Measurements from ENCODE around the gene TREH. TPM values are rescaled to one million over a fixed set of nuclear protein-coding genes. Genes with fewer than 3 reads are reported as not detected.

The TREH gene
- total RNA-seq, 1 experiment from 2014 or later = 0.21 TPM

DNA sequence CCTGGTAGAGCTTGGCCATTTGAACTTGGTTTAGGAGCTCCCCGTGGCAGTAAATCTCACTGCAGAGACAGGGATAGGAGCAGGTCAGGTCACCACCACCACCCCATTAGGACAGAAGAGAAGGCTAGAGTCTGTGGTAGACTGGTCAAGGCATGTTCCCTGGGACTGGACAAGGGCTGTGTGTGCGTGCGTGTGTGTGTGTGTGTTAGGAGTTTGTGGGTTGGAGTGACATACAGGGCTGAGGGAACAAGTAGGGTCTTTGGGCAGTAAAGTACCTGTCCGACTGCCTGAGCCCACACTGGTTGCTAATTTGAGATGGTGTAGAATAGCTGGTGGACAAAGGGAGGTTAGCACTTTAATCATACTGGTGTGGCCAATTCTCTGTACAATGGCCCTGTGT is 16.1 kb downstream of the TREH start:
- Mint-ChIP-seq H3K36me3 (ENCODE audit: insufficient read depth, unreplicated experiment) (peaks cover 5% of the 10 kb centered on the region), H3K27me3 (ENCODE audit: unreplicated experiment) (no peaks in the 10 kb centered on the region), H3K4me3 (ENCODE audit: low read depth, unreplicated experiment) (no peak overlapping the region), H3K9me3 (ENCODE audit: low read depth, unreplicated experiment) (no peaks in the 10 kb centered on the region), H3K4me1 (ENCODE audit: low read depth, unreplicated experiment) (no peaks in the 10 kb centered on the region), H3K27ac (ENCODE audit: unreplicated experiment) (no peak overlapping the region)
- CTCF ChIA-PET = no interaction called here
- TF ChIP-seq, protein P1, sequence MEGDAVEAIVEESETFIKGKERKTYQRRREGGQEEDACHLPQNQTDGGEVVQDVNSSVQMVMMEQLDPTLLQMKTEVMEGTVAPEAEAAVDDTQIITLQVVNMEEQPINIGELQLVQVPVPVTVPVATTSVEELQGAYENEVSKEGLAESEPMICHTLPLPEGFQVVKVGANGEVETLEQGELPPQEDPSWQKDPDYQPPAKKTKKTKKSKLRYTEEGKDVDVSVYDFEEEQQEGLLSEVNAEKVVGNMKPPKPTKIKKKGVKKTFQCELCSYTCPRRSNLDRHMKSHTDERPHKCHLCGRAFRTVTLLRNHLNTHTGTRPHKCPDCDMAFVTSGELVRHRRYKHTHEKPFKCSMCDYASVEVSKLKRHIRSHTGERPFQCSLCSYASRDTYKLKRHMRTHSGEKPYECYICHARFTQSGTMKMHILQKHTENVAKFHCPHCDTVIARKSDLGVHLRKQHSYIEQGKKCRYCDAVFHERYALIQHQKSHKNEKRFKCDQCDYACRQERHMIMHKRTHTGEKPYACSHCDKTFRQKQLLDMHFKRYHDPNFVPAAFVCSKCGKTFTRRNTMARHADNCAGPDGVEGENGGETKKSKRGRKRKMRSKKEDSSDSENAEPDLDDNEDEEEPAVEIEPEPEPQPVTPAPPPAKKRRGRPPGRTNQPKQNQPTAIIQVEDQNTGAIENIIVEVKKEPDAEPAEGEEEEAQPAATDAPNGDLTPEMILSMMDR (IDR thresholded peaks at IDR 0.05; ENCODE audit: unreplicated experiment) = no peak
- no TSS peak for BruUV-seq (replicated peaks)
- intact Hi-C loops (cut with micrococcal nuclease; ENCODE audit: unreplicated experiment) = no loop called here
- no peak for DNase-seq

DNA sequence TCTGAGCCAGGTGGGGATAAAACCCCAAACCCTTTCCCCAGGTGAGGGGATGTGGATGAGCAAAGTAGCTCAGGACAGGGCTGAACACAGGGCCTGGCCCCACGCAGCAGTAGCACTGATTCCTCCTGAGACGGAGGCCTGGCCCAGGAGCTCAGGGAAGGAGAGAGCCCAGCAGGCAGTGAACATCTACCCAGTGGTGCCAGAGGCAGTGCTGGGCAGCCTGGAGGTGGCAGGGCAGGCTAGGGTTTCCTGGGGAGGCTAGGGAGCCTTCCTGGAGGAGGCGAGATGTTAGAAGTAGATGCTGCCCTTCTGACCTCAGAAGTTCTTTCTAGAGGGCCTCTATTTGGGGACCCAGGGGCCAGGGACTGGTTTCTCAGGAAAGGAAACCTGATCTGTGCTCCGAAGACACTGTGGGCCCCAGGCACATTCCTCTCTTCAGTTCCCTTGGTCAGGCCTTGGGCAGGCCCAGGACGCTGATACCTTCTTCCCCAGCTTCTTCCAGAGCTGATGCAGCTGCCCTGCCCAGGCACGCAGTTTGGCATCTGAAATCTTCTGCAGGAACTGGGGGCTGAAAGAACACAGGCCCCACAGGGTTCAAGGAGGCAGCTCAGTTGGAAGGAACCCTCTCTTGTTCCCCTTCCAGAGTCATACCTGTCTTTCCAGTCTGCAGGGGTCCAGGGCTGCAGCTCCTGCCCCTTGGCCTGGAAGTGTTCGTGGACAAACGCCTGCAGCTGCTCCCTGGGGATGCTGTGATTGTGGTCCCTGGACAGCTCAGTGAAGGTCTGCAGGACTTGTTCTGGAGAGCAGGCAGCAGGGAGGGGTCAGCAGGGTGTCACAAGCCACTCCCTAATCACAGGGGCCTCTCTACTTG is 16.8 kb downstream of the TREH start:
- DNase-seq = no peak
- TF ChIP-seq, protein P1 (IDR thresholded peaks at IDR 0.05; ENCODE audit: unreplicated experiment) = no peak
- intact Hi-C loops (cut with micrococcal nuclease; ENCODE audit: unreplicated experiment) = no loop called here
- CTCF ChIA-PET = no interaction called here
- no peaks in the 10 kb centered on the region for H3K9me3 Mint-ChIP-seq (ENCODE audit: low read depth, unreplicated experiment)
- no peak overlapping the region for H3K4me3 Mint-ChIP-seq (ENCODE audit: low read depth, unreplicated experiment)
- no peaks in the 10 kb centered on the region for H3K4me1 Mint-ChIP-seq (ENCODE audit: low read depth, unreplicated experiment)
- H3K27me3 Mint-ChIP-seq (ENCODE audit: unreplicated experiment) = no peaks in the 10 kb centered on the region
- peaks cover 6% of the 10 kb centered on the region for H3K36me3 Mint-ChIP-seq (ENCODE audit: insufficient read depth, unreplicated experiment)
- no TSS peak for BruUV-seq (replicated peaks)
- H3K27ac Mint-ChIP-seq (ENCODE audit: unreplicated experiment) = no peak overlapping the region

DNA sequence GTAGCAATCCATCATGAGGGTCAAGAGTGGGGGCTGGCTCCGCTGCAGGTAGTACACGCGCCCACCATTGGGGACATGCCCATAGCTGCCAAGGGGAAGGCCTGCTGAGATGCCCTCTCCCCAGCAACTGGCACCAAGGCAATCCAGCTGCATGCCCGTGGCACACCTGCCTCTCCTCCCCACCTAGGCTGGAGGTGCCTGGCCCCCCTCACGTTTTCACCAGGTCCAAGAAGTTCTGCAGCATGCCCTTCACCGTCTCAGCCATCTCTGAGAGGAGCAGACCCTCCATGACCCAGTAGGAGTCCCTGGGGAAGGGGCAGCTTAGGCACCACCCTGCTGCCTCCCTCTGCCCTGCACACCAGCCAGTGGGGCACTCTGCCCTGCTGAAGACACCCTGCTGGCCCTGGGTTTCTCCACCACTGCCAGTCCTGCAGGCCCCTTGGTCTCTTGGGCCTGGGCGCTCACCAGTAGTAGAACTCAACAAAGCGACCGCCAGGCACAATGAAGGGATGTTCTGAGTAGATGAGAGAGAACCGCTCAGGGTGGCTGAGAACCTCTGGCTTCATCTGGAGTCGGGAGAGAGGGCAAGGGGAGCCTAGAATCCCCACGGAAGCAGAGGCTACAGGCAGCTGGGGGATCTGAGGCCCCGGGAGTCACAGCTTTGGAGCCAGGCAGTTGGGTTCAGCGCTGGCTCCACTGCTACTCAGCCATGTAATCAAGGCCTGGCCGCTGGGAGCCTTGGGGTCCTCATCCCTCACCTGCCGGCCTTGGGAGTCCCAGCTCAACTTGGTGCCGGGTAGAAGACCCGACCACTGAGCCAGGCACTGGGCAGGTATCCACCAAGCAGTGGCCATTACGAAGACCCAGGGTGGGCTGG is 17.8 kb downstream of the TREH start:
- Mint-ChIP-seq H3K36me3 (ENCODE audit: insufficient read depth, unreplicated experiment) (peaks cover 10% of the 10 kb centered on the region), H3K4me1 (ENCODE audit: low read depth, unreplicated experiment) (no peaks in the 10 kb centered on the region), H3K9me3 (ENCODE audit: low read depth, unreplicated experiment) (no peaks in the 10 kb centered on the region), H3K4me3 (ENCODE audit: low read depth, unreplicated experiment) (no peak overlapping the region), H3K27me3 (ENCODE audit: unreplicated experiment) (no peaks in the 10 kb centered on the region), H3K27ac (ENCODE audit: unreplicated experiment) (no peak overlapping the region)
- TF ChIP-seq, protein P1 (IDR thresholded peaks at IDR 0.05; ENCODE audit: unreplicated experiment) = no peak
- no TSS peak for BruUV-seq (replicated peaks)
- CTCF ChIA-PET = interaction anchor here (1.9 kb wide), 1 partner anchor 40 kb away, joined by 4 read pairs; no protein-coding TSS in a partner anchor
- intact Hi-C loops (cut with micrococcal nuclease; ENCODE audit: unreplicated experiment) = no loop called here
- no peak for DNase-seq

DNA sequence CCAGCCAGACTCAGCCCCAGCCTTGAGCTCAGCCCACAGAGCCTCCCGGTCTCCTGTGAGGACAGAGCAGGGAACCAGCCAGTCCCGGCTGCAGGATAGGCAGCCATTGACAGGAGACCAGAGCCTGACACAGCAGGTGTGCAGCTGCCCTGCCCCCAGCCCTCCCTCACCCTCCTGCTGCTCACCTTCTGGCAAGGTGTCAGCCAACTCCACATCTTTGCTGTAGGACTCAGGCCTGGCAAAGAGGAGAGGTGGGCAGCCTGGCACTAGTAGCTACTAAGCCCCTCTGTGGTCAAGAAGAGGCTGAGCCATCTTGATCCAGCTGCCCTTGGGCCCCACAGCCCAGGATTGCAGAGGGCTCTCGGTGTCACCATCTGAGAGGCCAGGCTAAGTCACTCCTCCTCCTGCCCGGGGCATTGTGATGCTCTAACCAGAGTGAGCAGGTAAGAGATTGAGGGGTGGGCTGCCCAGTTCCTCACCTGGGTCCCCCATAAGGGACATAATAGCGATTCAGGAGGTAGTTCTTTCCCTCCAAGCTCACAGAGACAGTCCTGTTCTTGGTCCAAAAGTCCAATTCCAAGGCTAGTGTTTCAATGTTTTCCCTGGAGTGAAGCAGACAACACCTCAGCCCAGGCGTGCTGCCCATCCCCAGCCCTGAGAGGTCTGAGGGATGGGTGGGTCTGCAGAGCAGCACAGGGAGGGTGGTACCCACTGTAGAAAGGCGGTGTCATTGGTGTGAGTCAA is 18.6 kb downstream of the TREH start:
- no TSS peak for BruUV-seq (replicated peaks)
- no peaks in the 10 kb centered on the region for H3K4me1 Mint-ChIP-seq (ENCODE audit: low read depth, unreplicated experiment)
- no peak overlapping the region for H3K4me3 Mint-ChIP-seq (ENCODE audit: low read depth, unreplicated experiment)
- H3K9me3 Mint-ChIP-seq (ENCODE audit: low read depth, unreplicated experiment) = no peaks in the 10 kb centered on the region
- H3K27ac Mint-ChIP-seq (ENCODE audit: unreplicated experiment) = no peak overlapping the region
- intact Hi-C loops (cut with micrococcal nuclease; ENCODE audit: unreplicated experiment) = no loop called here
- H3K36me3 Mint-ChIP-seq (ENCODE audit: insufficient read depth, unreplicated experiment) = peaks cover 10% of the 10 kb centered on the region
- H3K27me3 Mint-ChIP-seq (ENCODE audit: unreplicated experiment) = no peaks in the 10 kb centered on the region
- no peak for DNase-seq
- TF ChIP-seq, protein P1 (IDR thresholded peaks at IDR 0.05; ENCODE audit: unreplicated experiment) = no peak
- CTCF ChIA-PET = interaction anchor here (0.6 to 1.9 kb wide), 2 partner anchors 39 to 75 kb away, joined by 4 to 7 read pairs; no protein-coding TSS in a partner anchor
